ENCODE results near the gene RSPRY1.

RSPRY1 gene

GRCh38 chr16:57224651-57225335 lies 38.7 kb downstream of the RSPRY1 start:
- no peak for DNase-seq

- no peak for DNase-seq
Measured at GRCh38 chr16:57225978-57226377, 39.8 kb downstream of the RSPRY1 start.

GRCh38 chr16:57226701-57227621 lies 40.8 kb downstream of the RSPRY1 start:
- no peak for DNase-seq

- no peak for DNase-seq
Measured at GRCh38 chr16:57229079-57229478, 43.0 kb downstream of the RSPRY1 start.

- DNase-seq: no peak
Measured at GRCh38 chr16:57231821-57232350, 45.8 kb downstream of the RSPRY1 start.

GRCh38 chr16:57233944-57234706 lies 48.0 kb downstream of the RSPRY1 start:
- no peak for DNase-seq

- no peak for DNase-seq
Measured at GRCh38 chr16:57234707-57235092, 48.6 kb downstream of the RSPRY1 start.

GRCh38 chr16:57235128-57236021 lies 49.2 kb downstream of the RSPRY1 start:
- DNase-seq: peak; percentile 88

- DNase-seq: no peak
Measured at GRCh38 chr16:57236022-57236350, 49.9 kb downstream of the RSPRY1 start.

- no peak for DNase-seq
Measured at GRCh38 chr16:57238682-57239081, 52.6 kb downstream of the RSPRY1 start.

- DNase-seq: no peak
Measured at GRCh38 chr16:57239107-57239506, 53.0 kb downstream of the RSPRY1 start.

- DNase-seq: no peak
Measured at GRCh38 chr16:57240851-57241250, 54.7 kb downstream of the RSPRY1 start.

GRCh38 chr16:57242650-57243049 lies 56.5 kb downstream of the RSPRY1 start:
- no peak for DNase-seq

GRCh38 chr16:57244463-57244766 lies 58.3 kb downstream of the RSPRY1 start:
- DNase-seq: no peak

GRCh38 chr16:57244767-57245471 lies 58.8 kb downstream of the RSPRY1 start, which contains the start of gene ARL2BP:
Gene ARL2BP, plus strand, starts transcription at chr16:57245259. Its CDS starts 109 bp downstream, at chr16:57245368.
- peak; percentile 96 for DNase-seq

- DNase-seq: no peak
Measured at GRCh38 chr16:57245472-57246113, 59.5 kb downstream of the RSPRY1 start.

GRCh38 chr16:57251352-57251751 lies 65.2 kb downstream of the RSPRY1 start:
- no peak for DNase-seq

GRCh38 chr16:57252148-57252721 lies 66.1 kb downstream of the RSPRY1 start:
- no peak for DNase-seq

GRCh38 chr16:57253466-57253865 lies 67.3 kb downstream of the RSPRY1 start:
- no peak for DNase-seq

- no peak for DNase-seq
Measured at GRCh38 chr16:57255686-57256415, 69.7 kb downstream of the RSPRY1 start.

Data from COR-L47 (cell line).